Frontal cortex (tissue), 4 donors: ENCODE data around the gene MMP12. TPM values are rescaled to one million over a fixed set of nuclear protein-coding genes. Genes with fewer than 3 reads are reported as not detected.
A peak's percentile ranks its signal among the peaks of the same experiment; 100 is the strongest.

ENCODE experiments used
- DNase-seq, 2 donors: peaks; one replicate each; pipeline ENCODE4 v3.0.0; 2012; ENCODE audit warnings: low spot score in 2 of 2
- FAIRE-seq: peaks from 2 replicates; lab custom pipeline; 2012; peaks lifted over from hg19 to GRCh38; lab: Jason Lieb, UNC
- total RNA-seq: library from RNA; depleted of rRNA; stranded (reverse); fragments of >200 nt; gene quantifications from one replicate; pipeline ENCODE4 v1.2.3, GENCODE V29; 2014
- donor health status: control.
- donor health status: control.
- donor health status: control.

MMP12 gene
- total RNA-seq, 1 donor from 2014 or later = not detected

DNA sequence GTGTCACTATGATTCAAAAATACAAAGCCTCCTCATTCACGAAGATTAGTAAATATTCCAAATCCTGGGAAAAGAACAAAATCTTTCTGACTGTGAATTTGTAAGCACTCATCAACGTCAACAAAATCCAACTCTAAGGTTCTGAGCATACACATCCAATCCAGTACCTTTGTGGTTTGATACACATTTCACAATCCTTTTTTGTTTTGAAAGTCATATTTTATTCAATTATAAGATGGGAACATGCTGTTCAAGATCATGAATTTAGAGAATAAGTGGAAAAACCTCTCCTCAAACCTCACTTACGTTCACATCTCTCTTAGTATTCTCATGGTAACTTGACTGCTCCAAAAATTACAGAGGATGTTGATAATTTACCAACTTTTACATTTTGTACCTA lies 21.7 kb downstream of the MMP12 start:
- DNase-seq = no peak
- no peak for FAIRE-seq

DNA sequence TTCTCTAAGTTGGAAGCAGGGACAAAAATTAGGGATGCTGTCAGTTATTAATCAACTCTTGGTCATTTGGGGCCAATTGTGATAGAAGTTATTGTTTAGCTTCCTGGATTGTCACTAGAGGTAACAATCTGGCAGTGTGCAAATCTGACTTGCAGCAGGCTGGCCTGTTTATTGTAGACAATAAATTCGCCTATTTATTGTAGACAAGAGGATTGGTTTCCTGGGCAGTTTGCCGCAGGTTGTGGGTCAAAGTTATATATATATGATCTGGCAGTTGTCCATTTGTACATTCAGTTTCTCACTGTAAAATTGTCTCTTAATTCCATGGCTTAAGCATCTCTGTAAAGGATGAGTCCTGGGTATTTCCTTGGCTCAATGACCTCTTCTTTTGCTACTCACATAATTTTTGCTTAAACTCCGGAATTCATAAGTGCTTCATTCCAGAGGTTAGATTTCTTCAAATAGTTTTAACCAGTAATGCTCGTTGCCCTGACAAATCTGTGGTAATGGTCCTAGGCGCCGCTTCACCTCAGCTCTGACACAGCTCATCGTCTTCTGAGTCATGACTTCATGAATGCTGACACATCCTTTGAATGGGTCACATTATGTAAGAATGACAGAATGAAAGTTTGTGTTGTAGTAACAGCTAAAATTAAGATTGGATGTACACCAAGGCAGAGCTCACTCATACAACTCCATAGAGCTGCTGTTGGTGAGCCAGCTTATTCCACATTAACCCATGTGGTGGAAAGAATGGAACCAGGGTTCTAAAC lies 23.6 kb downstream of the MMP12 start:
- no peak for DNase-seq
- no peak for FAIRE-seq

GRCh38 chr11:102849311-102849710 lies 25.5 kb downstream of the MMP12 start:
- FAIRE-seq (no peak), DNase-seq (no peak)

DNA sequence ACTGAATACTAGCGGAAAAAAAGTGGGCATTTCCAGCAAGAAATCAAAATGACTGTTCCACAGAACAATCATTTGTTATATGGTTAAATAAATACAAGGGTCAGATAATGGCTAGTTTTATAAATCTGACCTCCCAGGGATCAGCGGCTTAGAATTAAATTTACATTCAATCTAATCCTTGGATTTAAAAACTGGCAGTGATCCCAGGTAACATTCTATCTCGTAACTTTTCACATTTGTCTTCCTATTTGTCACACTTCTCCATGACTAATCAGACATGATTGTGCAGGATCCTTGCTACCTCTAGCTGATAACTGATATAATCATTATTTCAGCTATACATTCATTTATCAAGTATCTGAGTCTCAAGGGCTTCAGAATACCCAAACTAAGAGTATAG lies 28.5 kb downstream of the MMP12 start:
- no peak for DNase-seq
- no peak for FAIRE-seq

GRCh38 chr11:102843489-102843888 lies 31.3 kb downstream of the MMP12 start, which contains the start of gene MMP3:
TSS of gene MMP3 (minus strand) at chr11:102843609. CDS start at chr11:102843546, 63 bp downstream.
- no peak for FAIRE-seq
- DNase-seq = no peak

DNA sequence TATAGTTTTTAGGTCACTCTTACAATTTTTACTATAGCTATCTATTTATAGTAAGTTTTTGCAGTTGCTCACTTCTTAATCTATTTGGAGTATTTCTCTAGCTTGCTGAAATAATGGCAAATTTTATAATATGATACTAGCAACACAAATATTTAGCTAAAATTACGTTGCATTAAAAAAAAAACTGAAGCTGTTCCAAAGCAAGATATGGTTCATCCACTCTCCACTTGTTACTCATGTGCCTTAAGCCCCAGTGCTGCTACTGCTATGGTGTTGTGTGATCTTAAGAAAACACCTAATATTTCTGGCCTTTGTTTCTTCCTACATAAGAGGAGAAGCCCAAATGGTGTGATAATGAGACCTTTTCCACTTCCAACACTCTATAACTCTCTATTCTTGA lies 31.9 kb downstream of the MMP12 start:
- DNase-seq (no peak), FAIRE-seq (no peak)

- DNase-seq (no peak), FAIRE-seq (no peak)
Measured at GRCh38 chr11:102840018-102840417, 34.8 kb downstream of the MMP12 start.

DNA sequence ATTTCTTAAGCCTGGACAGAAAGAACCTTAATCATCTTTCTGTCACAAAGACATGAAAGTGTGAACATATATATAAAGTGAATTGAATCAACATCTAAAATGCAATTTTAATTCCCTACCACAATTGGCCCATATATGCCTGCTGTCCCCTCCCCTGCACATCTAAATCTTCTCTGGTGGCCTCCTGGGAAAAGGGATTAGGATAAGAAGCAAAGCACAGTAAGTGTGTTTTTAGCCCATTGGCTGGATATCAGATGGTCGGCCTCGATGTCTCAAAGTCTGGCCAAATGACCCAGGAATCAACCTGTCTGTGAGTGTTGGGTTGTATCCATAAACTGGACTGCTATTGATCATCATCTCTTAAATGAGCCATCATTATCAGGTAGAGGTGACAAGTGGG lies 37.1 kb downstream of the MMP12 start:
- no peak for FAIRE-seq
- DNase-seq = no peak

DNA sequence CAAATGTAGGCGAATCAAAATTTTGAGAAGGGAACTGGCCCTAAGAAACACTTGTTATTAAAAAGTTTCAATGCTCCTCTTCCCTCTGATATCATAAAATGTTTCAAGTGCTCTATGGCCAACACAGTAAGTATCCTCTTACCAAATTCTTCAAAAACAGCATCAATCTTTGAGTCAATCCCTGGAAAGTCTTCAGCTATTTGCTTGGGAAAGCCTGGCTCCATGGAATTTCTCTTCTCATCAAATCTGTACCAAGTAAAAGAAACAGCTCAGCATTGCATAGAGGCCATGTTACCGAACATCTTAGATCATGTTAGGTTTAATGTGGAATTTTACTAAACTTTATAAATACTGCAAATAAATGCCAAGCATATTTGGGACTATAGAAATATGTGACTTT lies 37.6 kb downstream of the MMP12 start:
- no peak for FAIRE-seq
- DNase-seq = no peak

- no peak for FAIRE-seq
- DNase-seq = no peak
Measured at GRCh38 chr11:102836290-102836875, 38.4 kb downstream of the MMP12 start.

DNA sequence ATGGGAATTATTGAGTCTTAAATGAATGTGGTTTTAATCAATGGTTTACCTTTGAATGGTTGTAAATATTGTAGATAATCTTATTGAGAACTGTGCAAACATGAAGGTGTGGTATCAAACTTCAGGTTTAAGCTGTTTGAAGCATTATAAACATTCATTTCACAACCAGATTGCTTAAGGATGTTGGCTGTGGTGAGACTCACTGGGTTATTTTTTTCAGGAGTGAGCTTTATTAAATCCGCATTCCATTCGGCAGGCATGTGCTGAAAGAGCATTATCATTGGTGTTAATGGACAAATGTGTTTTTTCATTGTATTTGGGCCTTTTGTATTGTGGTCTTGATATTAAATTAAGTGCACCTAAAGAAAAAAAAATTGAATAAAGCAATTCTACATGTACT lies 41.1 kb downstream of the MMP12 start:
- FAIRE-seq = no peak
- DNase-seq = no peak

- FAIRE-seq = no peak
- DNase-seq = no peak
Measured at GRCh38 chr11:102832612-102833011, 42.2 kb downstream of the MMP12 start.

- DNase-seq (no peak), FAIRE-seq (no peak)
Measured at GRCh38 chr11:102831489-102832440, 43.0 kb downstream of the MMP12 start.

DNA sequence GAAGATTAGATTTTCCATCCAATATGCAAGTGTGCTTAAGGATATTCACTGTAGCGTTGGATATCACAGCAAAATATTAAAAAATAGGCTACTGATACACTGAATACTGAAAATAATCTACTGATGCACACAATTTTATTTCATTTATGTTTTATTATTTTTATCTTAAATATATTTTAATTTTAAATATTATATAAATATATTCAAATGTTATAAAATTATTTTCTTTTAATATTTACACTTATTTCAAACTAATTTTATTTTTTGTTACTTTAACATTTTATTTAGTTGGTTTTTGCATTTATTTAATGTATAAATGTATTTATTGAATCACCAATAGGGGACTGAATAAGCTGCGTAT lies 43.7 kb downstream of the MMP12 start:
- DNase-seq = no peak
- peak; percentile 98 for FAIRE-seq

DNA sequence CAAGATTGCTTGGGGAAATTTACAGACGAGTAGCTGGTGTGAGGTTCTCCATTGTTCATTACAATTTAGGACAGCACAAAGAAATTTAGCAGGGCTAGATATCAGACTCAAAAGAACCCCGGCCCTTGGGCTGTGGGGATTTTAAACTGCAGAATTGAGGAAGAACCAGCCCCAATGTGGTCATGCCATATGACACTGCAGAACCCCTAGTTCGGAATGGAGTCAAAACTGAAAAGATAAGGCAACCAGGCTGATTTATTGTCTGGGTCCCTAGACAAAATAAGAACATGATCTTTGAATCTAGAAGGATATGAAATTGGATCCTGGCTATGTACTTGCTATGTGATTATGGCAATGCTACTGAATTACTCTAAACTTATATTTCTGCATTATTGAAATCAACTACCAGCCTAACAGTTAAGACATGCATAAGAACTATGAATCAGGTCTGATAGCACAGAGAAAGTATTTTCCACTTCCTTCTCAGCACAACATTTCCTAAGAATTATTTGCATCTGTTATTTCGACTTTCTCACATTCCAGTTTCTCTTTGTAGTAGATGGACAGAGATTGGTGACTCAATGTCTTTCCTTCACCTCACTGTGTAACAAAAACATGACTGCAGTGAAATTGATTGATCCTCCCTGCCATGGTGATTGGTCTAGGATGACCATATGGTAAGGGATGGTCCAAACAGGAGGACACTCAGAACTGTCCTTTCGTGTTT lies 44.6 kb downstream of the MMP12 start:
- no peak for FAIRE-seq
- DNase-seq = no peak

DNA sequence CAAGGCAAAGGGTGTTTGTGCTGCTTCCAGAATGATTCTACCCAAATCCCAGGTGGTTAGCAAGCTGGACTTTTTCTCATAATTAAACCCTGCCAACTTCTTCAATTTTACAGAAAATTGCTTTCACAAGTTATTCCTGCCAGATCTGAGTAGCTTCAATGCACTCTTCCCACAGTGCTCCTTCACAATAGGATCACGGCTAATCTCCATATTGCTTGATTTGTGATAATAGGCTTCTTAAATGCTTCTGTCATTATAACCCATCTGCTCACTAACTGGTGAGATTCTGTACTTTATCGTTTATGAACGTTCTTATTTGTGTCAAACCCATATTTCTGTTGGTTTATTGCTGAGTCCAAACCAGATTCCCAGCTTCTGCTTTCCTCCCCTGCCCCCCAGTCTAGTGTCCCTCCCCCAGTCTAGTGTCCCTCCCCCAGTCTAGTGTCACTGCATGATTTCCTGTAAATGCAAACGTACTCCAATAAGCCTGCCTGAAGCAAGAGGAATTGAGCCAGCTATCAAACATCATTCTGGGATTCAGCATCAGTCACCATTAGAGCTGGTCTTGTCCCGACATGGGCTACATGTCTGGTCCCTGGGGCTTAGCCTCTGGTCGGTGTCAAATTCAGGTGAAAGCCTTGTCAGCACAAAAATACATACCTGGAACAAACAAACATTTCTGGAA lies 45.3 kb downstream of the MMP12 start:
- DNase-seq (no peak), FAIRE-seq (no peak)

DNA sequence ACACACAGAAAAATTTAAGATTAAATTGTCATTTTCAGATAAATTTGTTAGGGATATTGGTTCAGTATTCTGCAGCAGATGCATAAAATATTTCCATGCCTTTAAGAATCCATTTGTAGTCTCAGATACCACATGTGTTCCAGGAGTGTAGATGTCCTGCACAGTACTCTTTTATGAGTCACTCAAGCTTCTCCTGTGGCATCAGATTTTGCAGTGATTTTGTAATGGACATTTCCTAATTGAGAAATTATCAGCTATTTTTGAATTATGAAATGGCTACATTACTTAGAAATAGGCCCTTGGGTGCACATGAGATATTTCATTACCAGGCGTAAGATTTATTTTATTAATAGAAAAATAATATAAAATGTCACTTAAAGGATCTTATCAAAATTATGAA lies 50.2 kb downstream of the MMP12 start:
- FAIRE-seq = no peak
- no peak for DNase-seq

DNA sequence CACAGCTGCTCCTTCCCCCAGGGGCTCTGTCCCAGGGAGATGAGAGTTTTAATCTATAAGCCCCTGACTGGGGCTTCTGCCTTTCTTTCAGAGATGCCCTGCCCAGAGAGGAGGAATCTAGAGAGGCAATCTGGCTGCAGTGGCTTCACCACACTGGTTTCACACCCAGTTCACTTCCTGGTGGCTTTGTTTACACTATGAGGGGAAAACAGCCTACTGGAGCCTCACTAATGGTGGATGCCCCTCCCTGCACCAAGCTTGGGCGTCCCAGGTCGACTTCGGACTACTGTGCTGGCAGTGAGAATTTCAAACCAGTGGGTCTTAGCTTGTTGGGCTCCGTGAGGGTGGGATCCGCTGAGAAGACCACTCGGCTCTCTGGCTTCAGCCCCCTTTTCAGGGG lies 55.3 kb downstream of the MMP12 start:
- FAIRE-seq (no peak), DNase-seq (no peak)

DNA sequence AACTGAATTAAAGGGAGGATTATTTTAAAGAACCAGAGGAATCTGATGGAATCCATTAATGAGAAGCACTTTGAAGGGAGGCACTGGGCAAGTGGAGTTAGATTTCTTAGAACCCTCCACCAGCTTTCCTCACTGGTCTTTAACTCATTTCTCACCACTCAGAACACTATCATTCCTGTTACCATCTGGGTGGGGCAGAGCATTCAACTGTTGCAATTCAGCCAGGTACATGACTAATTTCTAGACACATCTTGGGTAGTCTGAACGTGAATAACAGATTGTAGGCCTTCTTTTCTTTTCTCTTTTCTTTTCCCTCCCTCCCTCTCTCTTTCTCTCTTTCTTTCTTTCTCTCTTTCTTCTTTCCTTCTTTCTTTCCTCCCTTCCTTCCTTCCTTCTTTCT lies 61.3 kb downstream of the MMP12 start:
- FAIRE-seq (no peak), DNase-seq (no peak)
